NK-92 (cell line): ENCODE results near the gene SPATA6L.
"Not testable (repeated sequence)": the region's sequence is repeated elsewhere in the genome, so short reads cannot be mapped to it uniquely, and the experiment has no call there.

Source experiments
- DNase-seq: peaks from one replicate; lab custom pipeline; 2025; ENCODE audit not compliant: unreplicated experiment; lab: John Stamatoyannopoulos, UW

SPATA6L gene

DNA sequence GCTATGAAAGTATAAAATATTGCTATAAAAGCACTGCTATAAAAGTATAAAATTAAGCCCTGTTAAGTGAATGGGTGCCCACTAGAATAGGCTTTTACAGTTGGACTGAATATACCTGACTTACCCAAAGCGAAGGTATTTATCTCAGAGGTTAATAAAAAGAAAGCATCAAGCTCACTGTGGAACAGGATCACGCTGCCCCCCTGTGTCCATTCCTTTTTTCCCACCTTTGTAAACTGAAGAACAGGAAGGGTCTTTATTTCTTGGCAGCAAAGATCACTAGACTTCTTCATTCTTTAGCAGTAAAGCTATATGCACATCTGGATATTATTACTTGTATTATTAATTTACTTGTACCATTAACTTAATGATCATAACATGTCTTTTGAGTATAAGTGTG lies 26.3 kb downstream of the SPATA6L start:
- no peak for DNase-seq

GRCh38 chr9:4639420-4639819 lies 26.9 kb downstream of the SPATA6L start:
- DNase-seq, result no peak

DNA sequence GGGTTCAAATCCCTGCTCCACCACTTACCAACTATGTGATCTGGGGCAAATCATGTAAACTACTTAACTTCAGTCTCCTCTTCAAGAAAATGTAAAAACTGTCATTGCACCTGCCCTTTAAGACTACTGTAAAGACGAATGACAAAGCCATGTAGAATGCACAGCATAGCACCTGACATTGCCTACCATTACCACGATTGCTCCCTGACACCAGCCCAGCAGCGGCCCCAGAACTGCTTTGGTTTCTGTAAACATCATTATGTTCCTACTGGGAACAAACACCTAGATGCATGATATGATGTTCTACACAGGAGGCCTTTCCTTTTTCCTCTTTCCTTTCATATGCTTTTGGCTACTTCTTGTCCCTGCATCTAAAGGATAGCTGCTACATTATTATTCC lies 27.3 kb downstream of the SPATA6L start:
- no peak for DNase-seq

DNA sequence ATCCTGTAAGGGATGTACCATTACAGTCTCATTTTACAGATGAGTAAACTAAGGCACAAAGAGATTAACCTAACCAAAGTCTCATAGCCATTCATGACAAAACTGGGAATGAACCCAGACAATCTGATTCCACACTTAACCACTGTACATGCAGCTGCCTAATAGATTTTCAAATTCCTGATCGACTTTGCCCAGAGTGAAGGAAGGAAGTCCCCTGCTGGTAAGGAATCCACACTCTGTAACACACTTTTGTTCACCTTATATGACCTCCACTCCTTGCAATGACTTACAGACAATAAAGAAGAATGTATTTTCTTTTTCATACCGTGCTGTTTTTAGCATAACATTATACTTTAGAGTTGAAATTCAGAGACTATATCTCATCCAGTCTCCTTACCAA lies 35.4 kb downstream of the SPATA6L start:
- DNase-seq, result no peak

DNA sequence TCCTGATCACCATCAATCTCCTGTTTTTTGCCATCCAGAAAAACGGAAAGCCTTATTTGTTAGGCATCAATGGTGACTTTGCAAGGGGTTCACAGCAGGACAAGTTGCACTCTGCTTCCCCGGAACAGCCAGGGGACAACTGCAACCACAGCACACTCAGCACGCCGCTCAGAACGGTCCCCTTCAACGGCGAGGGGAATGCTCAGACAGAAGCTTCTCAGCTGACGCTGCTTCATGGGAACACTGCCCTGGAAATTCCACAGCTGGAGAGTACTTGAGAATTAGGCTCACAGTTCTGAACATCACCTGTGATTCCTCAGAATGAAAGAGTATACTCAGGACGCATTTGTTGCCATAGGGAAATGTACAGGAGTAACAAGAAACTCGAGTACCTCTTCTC lies 44.3 kb downstream of the SPATA6L start:
- DNase-seq, result no peak

DNA sequence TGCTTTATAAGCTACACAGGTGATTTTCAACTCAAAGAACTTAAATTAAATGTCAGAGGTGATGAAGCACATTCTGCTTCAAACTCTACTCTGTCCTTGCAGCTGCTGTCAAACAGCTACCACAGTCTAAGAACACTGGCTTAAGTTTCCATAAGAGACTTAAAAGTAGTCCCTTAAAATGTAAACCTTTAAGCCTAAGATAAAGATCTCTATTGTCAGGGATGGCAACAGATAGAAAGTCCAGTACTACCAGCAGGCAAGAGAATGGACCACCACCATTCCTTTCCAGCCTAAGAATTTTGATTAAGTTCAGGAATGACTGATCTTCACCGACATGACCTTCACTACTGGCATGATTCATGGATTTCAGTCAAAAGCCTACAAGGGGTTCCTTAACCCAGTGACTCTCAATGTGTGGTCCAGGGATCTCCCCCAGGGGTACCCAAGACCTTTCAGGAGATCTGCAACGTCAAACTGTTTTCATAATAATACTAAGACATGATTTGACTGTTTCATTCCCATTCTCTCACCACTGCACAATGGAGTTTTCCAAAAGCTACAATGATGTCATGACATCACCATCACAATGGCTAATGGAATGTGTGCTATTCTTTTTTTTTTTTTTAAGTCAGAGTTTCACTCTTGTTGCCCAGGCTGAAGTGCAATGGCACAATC lies 45.3 kb downstream of the SPATA6L start:
- DNase-seq, result no peak

DNA sequence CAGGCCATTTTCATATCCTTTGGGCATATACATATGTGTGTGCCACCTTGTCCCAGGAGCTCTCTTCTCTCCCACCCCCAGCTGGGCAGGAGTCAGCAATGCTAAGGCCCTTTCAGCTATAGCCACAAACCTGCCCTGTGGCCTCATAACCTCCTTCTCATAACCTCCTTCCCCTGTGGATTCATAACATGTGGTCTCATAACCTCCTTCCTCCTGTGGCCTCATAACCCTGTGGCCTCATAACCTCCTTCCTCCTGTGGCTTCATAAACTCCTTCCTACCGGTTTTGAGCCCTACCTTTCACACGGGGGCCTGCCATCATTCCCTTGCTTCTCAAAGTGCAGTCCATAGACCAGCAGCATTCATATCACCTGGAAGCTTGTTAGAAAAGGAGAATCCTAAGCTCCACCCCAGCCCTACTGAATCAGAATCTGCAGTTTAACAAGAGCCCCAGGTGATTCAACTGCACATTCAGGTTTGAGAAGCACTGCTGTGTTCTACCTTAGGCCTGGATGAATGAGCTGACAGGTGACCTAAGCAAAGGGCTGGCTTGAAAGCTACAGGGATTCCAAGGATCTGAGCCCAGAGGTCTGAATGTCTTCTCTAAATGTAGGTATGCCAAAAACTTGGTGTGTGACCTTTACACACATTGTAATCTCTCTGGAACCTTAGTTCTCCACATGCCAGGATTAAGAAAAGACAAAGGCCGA lies 46.1 kb downstream of the SPATA6L start:
- DNase-seq, result no peak

DNA sequence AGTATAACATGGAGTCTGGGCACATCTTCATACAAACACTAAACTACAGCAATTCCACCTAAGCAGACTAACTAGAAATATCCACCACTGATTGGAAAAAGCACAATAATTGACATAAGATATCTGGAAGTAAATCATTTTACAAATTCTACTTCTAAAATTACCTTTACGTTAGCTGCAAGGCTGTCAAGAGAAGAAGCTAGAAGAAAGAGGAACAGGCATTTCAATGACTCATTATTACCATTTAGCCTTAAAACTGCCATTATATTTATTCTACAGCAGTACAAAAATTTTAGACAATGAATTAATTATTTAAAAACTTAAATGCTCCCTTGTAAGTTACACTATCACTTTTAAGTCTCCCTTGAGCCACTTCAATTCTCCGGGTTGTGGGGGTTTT lies 47.6 kb downstream of the SPATA6L start:
- DNase-seq, result no peak

- DNase-seq, result no peak
Observed at GRCh38 chr9:4617752-4618151, 48.5 kb downstream of the SPATA6L start.

- DNase-seq, result no peak
Observed at GRCh38 chr9:4615778-4616177, 50.5 kb downstream of the SPATA6L start.

DNA sequence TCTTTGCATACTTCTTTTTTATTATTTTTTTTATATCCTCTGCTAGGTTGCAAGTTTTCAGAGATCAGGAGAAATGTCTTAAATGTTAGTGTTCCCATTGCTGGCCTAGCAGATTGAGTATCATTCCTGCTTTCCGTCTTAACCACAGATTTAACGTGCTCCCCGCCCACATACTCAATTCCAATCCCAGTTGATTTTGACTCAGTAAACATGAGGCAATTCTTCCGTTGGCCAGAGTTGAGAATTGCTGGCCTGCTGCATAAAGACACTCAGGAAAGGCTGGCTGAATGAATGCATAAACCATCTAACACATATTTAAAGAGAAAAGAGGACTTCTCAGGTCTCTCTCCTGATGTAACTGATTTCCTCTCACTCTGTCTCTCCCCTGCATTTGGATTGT lies 51.0 kb downstream of the SPATA6L start:
- no peak for DNase-seq

- DNase-seq, result no peak
Observed at GRCh38 chr9:4614627-4615026, 51.7 kb downstream of the SPATA6L start.

DNA sequence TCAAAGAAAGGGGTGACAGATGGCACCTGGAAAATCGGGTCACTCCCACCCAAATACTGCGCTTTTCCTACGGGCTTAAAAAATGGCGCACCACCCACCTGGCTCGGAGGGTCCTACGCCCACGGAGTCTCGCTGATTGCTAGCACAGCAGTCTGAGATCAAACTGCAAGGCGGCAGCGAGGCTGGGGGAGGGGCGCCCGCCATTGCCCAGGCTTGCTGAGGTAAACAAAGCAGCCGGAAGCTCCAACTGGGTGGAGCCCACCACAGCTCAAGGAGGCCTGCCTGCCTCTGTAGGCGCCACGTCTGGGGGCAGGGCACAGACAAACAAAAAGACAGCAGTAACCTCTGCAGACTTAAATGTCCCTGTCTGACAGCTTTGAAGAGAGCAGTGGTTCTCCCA lies 60.2 kb downstream of the SPATA6L start:
- not testable (repeated sequence) for DNase-seq

GRCh38 chr9:4604678-4605095 lies 61.6 kb downstream of the SPATA6L start:
- no peak for DNase-seq

DNA sequence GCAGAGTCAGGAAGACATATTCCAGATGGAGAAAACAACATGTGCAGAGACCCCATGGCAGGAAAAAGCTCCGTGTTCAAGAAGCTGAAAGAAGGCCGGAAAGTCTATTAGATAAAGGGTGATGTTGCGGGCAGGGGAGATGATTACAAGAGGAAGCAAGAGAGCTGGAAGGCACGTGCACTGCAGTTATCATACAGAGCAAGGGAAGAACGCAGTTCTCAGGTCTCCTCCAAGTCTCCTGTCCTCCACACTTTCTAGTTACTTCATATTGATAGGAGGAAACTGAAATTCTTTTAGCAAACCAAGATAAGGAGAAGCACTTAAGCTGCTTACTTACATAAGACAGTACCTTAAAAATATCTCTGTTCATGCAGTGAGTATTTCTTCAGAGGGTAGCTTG lies 62.5 kb downstream of the SPATA6L start:
- DNase-seq, result no peak

DNA sequence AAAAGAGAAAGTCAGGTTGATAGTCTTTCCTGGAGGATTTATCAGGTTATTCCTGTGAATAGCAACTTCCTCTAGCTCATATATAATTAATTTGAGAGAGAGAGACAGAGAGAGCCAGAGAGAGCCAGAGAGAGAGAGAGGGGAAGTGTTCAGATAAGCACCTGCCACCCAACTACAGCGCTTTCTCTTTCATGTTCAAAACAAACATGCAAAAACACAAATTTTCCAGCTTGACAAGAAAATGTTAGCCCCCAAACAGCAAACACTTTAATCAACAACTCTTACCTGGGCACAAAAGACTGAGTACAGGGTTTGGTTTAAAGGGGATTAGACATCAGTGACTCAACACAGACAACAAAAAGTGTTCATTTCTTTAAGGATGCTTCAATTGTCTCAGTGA lies 65.9 kb downstream of the SPATA6L start:
- no peak for DNase-seq

DNA sequence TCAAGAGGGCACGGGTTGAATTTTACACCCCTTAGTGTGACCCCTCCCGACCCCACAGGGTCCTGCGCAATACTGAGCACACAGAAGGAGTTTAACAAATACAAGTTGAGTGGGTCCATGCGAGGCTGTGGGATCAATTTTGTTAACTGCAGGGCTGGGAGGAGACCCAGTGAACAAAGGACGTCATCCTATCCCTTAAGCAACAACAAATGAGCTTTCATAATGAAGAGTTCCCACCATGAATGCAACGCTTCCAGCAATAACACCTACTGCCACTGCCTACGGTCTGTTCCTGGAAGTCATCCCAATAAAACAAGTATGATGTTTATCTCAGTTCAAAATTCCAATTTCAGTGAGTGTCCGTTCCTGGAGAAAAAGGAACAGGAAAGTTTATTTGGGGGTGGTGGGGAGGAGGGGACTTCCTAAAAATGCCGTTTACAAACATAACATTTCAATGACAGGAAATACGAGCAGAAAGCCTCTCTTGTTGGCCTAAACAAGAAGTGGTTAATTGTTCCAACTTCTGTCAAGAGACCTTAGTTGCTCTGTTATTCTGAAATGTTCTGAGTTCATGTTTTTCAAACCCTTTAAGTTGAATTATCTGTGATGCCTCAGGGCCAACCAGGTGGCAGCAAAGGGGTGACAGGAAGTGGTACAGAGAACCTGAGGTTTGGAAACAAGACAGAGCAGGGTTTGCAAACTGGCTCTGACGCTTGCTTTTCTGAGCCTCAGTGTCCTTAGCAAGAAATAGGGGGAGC lies 69.9 kb downstream of the SPATA6L start:
- no peak for DNase-seq

DNA sequence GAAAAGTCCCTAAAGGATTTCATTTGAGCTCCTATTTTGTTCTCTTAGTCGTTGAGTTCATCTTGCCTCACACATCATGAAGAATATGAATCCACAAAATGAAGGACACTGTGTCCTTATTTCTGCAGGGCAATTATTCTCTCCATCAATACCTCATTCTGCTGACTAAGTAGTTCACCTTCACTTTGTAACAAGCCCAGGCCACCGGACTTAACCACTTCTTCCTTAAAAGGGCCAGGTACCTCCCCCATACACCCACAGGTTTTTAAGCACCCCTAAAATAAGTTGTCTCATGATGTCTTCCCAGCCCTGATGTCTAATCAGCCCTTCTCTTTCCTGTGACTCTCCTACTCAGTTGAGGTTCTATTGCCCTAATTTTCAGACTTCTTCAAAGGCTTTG lies 71.3 kb downstream of the SPATA6L start:
- DNase-seq, result no peak

DNA sequence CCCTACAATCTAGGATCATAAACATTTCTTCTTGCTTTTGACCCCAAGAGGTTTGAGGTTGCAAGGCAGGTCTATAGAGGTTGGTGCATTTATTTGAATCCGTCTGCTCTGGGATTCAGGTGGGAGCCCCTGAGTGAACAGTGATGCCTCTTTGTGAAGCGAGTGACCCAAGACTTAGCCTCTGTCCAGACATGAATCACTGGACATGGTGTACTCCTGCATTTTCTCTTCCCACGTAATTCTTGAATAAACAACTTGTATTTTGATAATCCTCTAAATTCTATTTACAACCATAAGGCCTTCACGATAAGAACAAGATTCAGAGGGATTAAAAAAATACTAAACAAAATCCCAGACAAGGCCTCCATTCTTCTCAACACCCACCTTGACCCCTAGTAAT lies 71.7 kb downstream of the SPATA6L start:
- DNase-seq, result no peak

GRCh38 chr9:4592886-4593285 lies 73.4 kb downstream of the SPATA6L start:
- DNase-seq, result no peak

DNA sequence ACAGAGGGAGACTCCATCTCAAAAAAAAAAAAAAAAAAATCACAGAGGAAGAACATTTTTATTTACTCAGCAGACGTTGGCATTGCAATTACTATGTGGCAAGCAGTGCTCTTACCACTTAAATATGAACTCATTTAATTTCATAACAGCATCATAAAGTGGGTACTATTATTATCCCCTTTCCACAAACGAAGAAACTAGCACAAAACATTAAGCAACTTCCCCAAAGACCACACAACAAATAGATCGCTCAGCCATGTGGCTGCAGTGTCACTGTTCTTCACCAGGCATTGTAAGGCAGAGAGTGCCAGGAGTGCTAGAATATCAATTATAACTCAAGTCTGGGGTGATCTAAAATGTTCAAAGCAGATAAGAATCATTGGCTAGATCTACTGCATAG lies 74.0 kb downstream of the SPATA6L start:
- no peak for DNase-seq

- DNase-seq, result no peak
Observed at GRCh38 chr9:4591123-4591500, 75.2 kb downstream of the SPATA6L start.
